A673 (cell line): ENCODE data around the gene GALNT9. TPM values are rescaled to one million over a fixed set of nuclear protein-coding genes. Genes with fewer than 3 reads are reported as not detected.
"Not testable (repeated sequence)": the region's sequence is repeated elsewhere in the genome, so short reads cannot be mapped to it uniquely, and the experiment has no call there.

Experiments
- BruUV-seq: library from RNA; stranded (reverse); fragments of 400-500 nt; replicated peaks from 2 replicates; lab custom pipeline; 2021; lab: Mats Ljungman, UMichigan
- CTCF ChIA-PET: fragments of 300-600 bp; sonication (Branson Sonifier 250); formaldehyde crosslinking; loops from one replicate; lab custom pipeline; 2022; ENCODE audit warnings: antibody characterized with exemption; lab: Charles Lee
- POLR2A ChIA-PET: fragments of 300-600 bp; sonication (Branson Sonifier 250); formaldehyde crosslinking; loops from one replicate; lab custom pipeline; 2022; ENCODE audit warnings: antibody characterized with exemption; ENCODE audit not compliant: low non-redundant PET; lab: Charles Lee
- DNase-seq: peaks from one replicate; pipeline ENCODE4 v3.0.0-alpha.2; 2015; ENCODE audit warnings: low spot score
- H3K27ac ChIP-seq: fragments of 200-600 bp; sonication (generic); 2 replicates; pipeline ENCODE4 v1.5.1; 2016; ENCODE audit warnings: mixed run types, low read depth, mild to moderate bottlenecking, mixed read lengths, antibody characterized with exemption, low read length; ENCODE audit not compliant: poor library complexity, severe bottlenecking
- H3K27me3 ChIP-seq: fragments of 200-600 bp; sonication (generic); replicated peaks from 2 replicates; pipeline ENCODE4 v1.6.1; 2017; ENCODE audit warnings: mixed run types, low read depth, mild to moderate bottlenecking, mixed read lengths, antibody characterized with exemption, low read length; ENCODE audit not compliant: insufficient read depth, poor library complexity
- H3K36me3 ChIP-seq: fragments of 200-600 bp; sonication (generic); 2 replicates; pipeline ENCODE4 v1.6.1; 2016; ENCODE audit warnings: mixed run types, mild to moderate bottlenecking, mixed read lengths, antibody characterized with exemption, low read length; ENCODE audit not compliant: insufficient read depth, poor library complexity, severe bottlenecking
- H3K4me1 ChIP-seq: fragments of 200-600 bp; sonication (generic); 2 replicates; pipeline ENCODE4 v1.6.1; 2017; ENCODE audit warnings: mixed run types, mild to moderate bottlenecking, mixed read lengths, antibody characterized with exemption, low read length; ENCODE audit not compliant: insufficient read depth, poor library complexity, severe bottlenecking
- H3K4me3 ChIP-seq: fragments of 200-600 bp; sonication (generic); 2 replicates; pipeline ENCODE4 v1.5.1; 2016; ENCODE audit warnings: low read depth, mixed run types, mild to moderate bottlenecking, mixed read lengths, low read length; ENCODE audit not compliant: poor library complexity, severe bottlenecking
- H3K9me3 ChIP-seq: fragments of 200-600 bp; sonication (generic); 2 replicates; pipeline ENCODE4 v1.6.1; 2016; ENCODE audit warnings: mixed run types, low read depth, mild to moderate bottlenecking, mixed read lengths, antibody characterized with exemption, low read length; ENCODE audit not compliant: poor library complexity, severe bottlenecking
- CTCF ChIP-seq: fragments of 300-800, 200-600 bp; sonication (generic); conservative IDR thresholded peaks from 2 replicates; pipeline ENCODE4 v1.5.1; 2017; ENCODE audit warnings: low read depth, mild to moderate bottlenecking, antibody characterized with exemption, low read length, moderate library complexity, mixed read lengths
- EZH2 ChIP-seq: fragments of 200-600 bp; sonication (generic); IDR thresholded peaks from 2 replicates; pipeline ENCODE4 v1.6.1; 2017; ENCODE audit warnings: borderline replicate concordance, low read depth, mild to moderate bottlenecking, mixed read lengths, antibody characterized with exemption, low read length; ENCODE audit not compliant: poor library complexity, severe bottlenecking
- intact Hi-C: fragments of 100-400 bp; cut with micrococcal nuclease; formaldehyde crosslinking; loops from one replicate; pipeline ENCODE4 v1.10.0; 2022; ENCODE audit not compliant: unreplicated experiment
- total RNA-seq: library from RNA; stranded (reverse); gene quantifications from 2 replicates; pipeline ENCODE4 v1.2.3, GENCODE V29; 2021

GALNT9 gene
- total RNA-seq, 1 experiment from 2014 or later: 7.4 TPM

- intact Hi-C loops: no loop called here
- POLR2A ChIA-PET: no interaction called here
- no peaks in the 10 kb centered on the region for H3K9me3 ChIP-seq
- no peaks in the 10 kb centered on the region for H3K36me3 ChIP-seq
- peaks cover 16% of the 10 kb centered on the region for H3K4me1 ChIP-seq
- no TSS peak for BruUV-seq
- DNase-seq: no peak
- H3K4me3 ChIP-seq: no peak overlapping the region
- TF ChIP-seq CTCF (no peak), EZH2 (no peak)
- no peaks in the 10 kb centered on the region for H3K27me3 ChIP-seq
- no peak overlapping the region for H3K27ac ChIP-seq
- CTCF ChIA-PET: no interaction called here
Observed at GRCh38 chr12:132360410-132360809, 31.0 kb upstream of the GALNT9 start.

DNA sequence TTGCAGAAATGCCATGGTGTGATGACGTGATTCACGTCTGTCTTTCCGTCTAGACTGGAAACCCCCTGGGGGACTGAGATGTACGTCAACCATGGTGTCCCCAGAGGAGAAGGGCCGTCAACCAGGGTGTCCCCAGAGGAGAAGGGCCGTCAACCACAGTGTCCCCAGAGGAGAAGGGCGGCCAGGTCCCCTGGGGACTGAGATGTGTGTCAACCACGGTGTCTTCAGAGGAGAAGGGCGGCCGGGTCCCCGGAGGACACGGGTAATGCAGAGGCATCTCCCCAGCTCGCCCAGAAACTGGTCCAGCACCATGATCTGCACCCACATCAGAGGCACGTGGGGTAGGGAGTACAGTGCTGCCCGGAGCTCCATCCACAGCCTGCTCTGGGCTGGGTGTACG is 30.6 kb upstream of the GALNT9 start:
- intact Hi-C loops: no loop called here
- POLR2A ChIA-PET: no interaction called here
- no peak overlapping the region for H3K27ac ChIP-seq

DNA sequence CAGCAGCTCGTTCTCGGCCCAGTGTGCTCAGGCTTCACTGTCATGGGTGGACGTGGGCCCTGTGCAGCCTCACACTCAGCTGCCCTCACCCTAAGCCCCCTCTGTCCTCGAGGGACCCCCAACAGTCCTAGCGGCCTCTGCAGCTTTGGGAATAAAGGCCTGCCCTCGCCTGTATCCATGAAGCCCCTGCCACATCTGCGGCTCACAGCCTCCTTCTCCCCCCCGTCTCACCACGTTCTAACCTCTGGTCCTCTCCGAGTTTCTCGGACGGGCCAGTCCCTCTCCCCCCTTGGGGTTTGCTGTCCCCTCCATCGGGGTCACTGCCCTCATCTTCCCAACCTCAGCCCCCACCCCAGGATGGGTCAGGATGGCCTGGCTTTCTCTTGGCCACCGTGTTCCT is 30.2 kb upstream of the GALNT9 start:
- Histone ChIP-seq H3K4me3 (no peak overlapping the region), H3K27me3 (no peaks in the 10 kb centered on the region), H3K4me1 (peaks cover 22% of the 10 kb centered on the region), H3K27ac (no peak overlapping the region), H3K36me3 (no peaks in the 10 kb centered on the region), H3K9me3 (no peaks in the 10 kb centered on the region)
- POLR2A ChIA-PET: no interaction called here
- intact Hi-C loops: no loop called here
- no TSS peak for BruUV-seq
- TF ChIP-seq CTCF: no peak
- no peak for TF ChIP-seq EZH2
- CTCF ChIA-PET: no interaction called here
- no peak for DNase-seq

More for the DNA sequence above, 30.6 kb upstream of the GALNT9 start:
- CTCF ChIA-PET: no interaction called here
- peaks cover 18% of the 10 kb centered on the region for H3K4me1 ChIP-seq
- BruUV-seq: no TSS peak
- no peak for TF ChIP-seq CTCF
- no peak for TF ChIP-seq EZH2
- no peak overlapping the region for H3K4me3 ChIP-seq
- no peak for DNase-seq
- no peaks in the 10 kb centered on the region for H3K27me3 ChIP-seq
- H3K9me3 ChIP-seq: no peaks in the 10 kb centered on the region
- no peaks in the 10 kb centered on the region for H3K36me3 ChIP-seq

DNA sequence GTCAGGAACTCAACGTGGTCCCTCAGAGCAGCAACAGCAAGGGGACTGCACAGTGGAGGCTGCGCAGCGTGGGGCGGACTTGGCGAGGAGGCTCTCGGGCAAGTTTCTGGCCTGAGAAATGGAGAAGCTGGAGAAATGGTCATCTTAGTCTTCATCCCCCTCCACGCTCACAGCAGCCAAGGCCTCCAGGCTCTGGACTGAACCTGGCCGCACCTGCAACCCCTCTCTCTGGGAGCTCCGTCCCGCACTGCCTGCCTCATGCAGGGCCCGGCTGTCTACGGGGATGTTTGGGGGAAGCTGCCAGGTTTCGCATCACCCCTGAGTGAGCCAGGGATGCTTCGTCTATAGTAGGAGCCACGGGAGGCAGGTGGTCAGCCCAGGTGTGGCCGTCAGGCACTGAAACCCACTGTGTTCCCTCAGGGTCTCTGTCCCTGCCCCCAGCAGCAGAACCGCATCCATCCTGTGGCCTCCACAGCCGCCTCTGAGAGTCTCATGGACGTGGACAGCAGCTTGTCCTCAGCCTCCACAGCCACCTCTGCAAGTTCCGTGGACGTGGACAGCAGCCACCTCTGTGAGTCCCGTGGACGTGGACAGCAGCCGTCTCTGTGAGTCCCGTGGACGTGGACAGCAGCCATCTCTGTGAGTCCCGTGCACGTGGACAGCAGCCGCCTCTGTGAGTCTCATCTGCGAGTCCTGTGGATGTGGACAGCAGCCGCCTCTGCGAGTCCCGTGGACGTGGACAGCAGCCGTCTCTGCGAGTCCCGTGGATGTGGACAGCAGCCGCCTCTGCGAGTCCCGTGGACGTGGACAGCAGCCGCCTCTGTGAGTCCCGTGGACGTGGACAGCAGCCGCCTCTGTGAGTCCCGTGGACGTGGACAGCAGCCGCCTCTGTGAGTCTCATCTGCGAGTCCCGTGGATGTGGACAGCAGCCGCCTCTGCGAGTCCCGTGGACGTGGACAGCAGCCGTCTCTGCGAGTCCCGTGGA is 29.1 kb upstream of the GALNT9 start:
- POLR2A ChIA-PET, H3K27me3 ChIP-seq, H3K4me3 ChIP-seq, BruUV-seq, intact Hi-C loops, DNase-seq, H3K36me3 ChIP-seq, CTCF ChIA-PET, H3K9me3 ChIP-seq, H3K27ac ChIP-seq: not testable (repeated sequence)
- H3K4me1 ChIP-seq: peaks cover 31% of the 10 kb centered on the region
